ENCODE measurements around the gene PLCG2.

The PLCG2 gene

GRCh38 chr16:81881228-81881627, 102.1 kb downstream of the PLCG2 start:
- DNase-seq = no peak

GRCh38 chr16:81882559-81882958, 103.5 kb downstream of the PLCG2 start:
- DNase-seq = no peak

- no peak for DNase-seq
Observed at GRCh38 chr16:81883235-81883634, 104.1 kb downstream of the PLCG2 start.

- peak; percentile 53 for DNase-seq
Observed at GRCh38 chr16:81885976-81886586, 107.0 kb downstream of the PLCG2 start.

- no peak for DNase-seq
Observed at GRCh38 chr16:81888520-81889394, 109.7 kb downstream of the PLCG2 start.

GRCh38 chr16:81891736-81892364, 112.8 kb downstream of the PLCG2 start:
- no peak for DNase-seq

- DNase-seq = no peak
Observed at GRCh38 chr16:81894592-81894991, 115.5 kb downstream of the PLCG2 start.

GRCh38 chr16:81896902-81897301, 117.8 kb downstream of the PLCG2 start:
- no peak for DNase-seq

GRCh38 chr16:81899601-81900000, 120.5 kb downstream of the PLCG2 start:
- DNase-seq = no peak

- no peak for DNase-seq
Observed at GRCh38 chr16:81900014-81900413, 120.9 kb downstream of the PLCG2 start.

- DNase-seq = no peak
Observed at GRCh38 chr16:81900456-81900855, 121.4 kb downstream of the PLCG2 start.

- DNase-seq = no peak
Observed at GRCh38 chr16:81901484-81901883, 122.4 kb downstream of the PLCG2 start.

- no peak for DNase-seq
Observed at GRCh38 chr16:81902025-81902424, 122.9 kb downstream of the PLCG2 start.

- DNase-seq = no peak
Observed at GRCh38 chr16:81904320-81904719, 125.2 kb downstream of the PLCG2 start.

- DNase-seq = no peak
Observed at GRCh38 chr16:81905277-81905676, 126.2 kb downstream of the PLCG2 start.

- DNase-seq = no peak
Observed at GRCh38 chr16:81907681-81908080, 128.6 kb downstream of the PLCG2 start.

- DNase-seq = no peak
Observed at GRCh38 chr16:81908466-81909262, 129.6 kb downstream of the PLCG2 start.

- no peak for DNase-seq
Observed at GRCh38 chr16:81910366-81910885, 131.3 kb downstream of the PLCG2 start.

- no peak for DNase-seq
Observed at GRCh38 chr16:81912395-81912794, 133.3 kb downstream of the PLCG2 start.

- DNase-seq = no peak
Observed at GRCh38 chr16:81913222-81913621, 134.1 kb downstream of the PLCG2 start.

GRCh38 chr16:81917375-81917774, 138.3 kb downstream of the PLCG2 start:
- DNase-seq = no peak

- no peak for DNase-seq
Observed at GRCh38 chr16:81918927-81919326, 139.8 kb downstream of the PLCG2 start.

- no peak for DNase-seq
Observed at GRCh38 chr16:81920498-81920897, 141.4 kb downstream of the PLCG2 start.
